Hepatocyte (in vitro differentiated cells): ENCODE results near the gene MRPS31.

Experiments
- CTCF ChIP-seq: fragments of 200-600 bp; sonication (generic); IDR thresholded peaks from 2 replicates; pipeline ENCODE4 v1.5.1; 2016; ENCODE audit warnings: antibody characterized with exemption, mild to moderate bottlenecking; ENCODE audit not compliant: poor library complexity
- EZH2 ChIP-seq: fragments of 200-600 bp; sonication (generic); IDR thresholded peaks from 2 replicates; pipeline ENCODE4 v1.6.1; 2016; ENCODE audit warnings: antibody characterized with exemption, mild to moderate bottlenecking, borderline replicate concordance

GRCh38 chr13:40728595-40728994 is 42.4 kb downstream of the MRPS31 start:
- TF ChIP-seq CTCF = no peak
- TF ChIP-seq EZH2 = no peak
